GM12878 (cell line): ENCODE measurements around the gene RANBP3.

ENCODE experiments used
- TF ChIP-seq, protein P1 (sequence below), 3 experiments: IDR thresholded peaks in 2 of 3; conservative IDR thresholded peaks in 1 of 3; 2 replicates each; pipeline ENCODE4 v1.5.1; 2011; ENCODE audit warnings: low read depth in 3 of 3, low read length in 3 of 3, mild to moderate bottlenecking in 3 of 3, control low read depth in 2 of 3, moderate library complexity in 2 of 3, inconsistent platforms in 1 of 3, mixed read lengths in 1 of 3; ENCODE audit not compliant: control insufficient read depth in 2 of 3, insufficient read depth in 1 of 3; ENCODE audit errors: extremely low read depth in 1 of 3
- TF ChIP-seq, protein P2 (sequence below): IDR thresholded peaks from 2 replicates; pipeline ENCODE4 v1.6.1; 2012; ENCODE audit warnings: low read depth, low read length, improper control_type of control experiment

DNA sequence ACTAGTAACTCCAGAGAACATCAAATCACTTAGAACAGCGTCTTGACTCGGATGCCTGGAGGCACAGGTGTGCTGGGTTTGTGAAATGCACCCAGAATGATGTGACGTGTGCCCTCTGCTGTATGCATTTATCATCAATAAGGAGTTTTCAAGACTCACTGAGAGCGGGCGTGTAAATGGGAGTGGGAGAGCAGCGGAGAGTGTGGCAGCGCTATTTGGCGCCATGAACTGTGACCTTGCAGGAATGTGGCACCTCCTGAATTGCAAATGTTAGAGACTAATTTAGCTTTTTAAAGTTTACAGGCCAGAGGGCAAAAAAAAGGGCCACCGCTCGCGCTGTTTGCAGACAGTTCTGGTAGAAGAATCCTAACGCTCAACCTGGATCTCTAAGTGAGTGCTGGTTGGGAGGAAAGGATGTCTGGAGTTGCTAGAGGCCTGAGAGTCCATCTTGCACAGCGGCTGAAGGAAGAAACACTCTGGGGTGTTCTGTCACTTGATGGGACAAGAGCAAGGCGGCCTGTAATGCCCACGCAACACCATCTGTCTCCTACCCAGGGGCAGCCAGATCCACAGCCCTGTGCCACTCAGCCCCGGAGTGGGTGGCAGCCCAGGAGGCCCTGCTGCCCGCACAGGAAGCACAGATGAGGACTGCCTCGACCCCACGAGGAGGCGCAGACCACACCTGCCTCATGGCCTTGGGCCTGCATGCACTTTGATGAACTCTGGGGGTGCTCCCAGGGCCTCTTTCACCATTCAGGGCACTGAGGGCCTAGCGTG lies 19.7 kb downstream of the RANBP3 start:
- TF ChIP-seq, protein P1, sequence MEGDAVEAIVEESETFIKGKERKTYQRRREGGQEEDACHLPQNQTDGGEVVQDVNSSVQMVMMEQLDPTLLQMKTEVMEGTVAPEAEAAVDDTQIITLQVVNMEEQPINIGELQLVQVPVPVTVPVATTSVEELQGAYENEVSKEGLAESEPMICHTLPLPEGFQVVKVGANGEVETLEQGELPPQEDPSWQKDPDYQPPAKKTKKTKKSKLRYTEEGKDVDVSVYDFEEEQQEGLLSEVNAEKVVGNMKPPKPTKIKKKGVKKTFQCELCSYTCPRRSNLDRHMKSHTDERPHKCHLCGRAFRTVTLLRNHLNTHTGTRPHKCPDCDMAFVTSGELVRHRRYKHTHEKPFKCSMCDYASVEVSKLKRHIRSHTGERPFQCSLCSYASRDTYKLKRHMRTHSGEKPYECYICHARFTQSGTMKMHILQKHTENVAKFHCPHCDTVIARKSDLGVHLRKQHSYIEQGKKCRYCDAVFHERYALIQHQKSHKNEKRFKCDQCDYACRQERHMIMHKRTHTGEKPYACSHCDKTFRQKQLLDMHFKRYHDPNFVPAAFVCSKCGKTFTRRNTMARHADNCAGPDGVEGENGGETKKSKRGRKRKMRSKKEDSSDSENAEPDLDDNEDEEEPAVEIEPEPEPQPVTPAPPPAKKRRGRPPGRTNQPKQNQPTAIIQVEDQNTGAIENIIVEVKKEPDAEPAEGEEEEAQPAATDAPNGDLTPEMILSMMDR (IDR thresholded peaks at IDR 0.05 in 2 of 3, conservative IDR thresholded peaks at IDR 0.05 in 1 of 3; ENCODE audit: control insufficient read depth in 2 of 3, extremely low read depth in 1 of 3, insufficient read depth in 1 of 3, low read depth in 3 of 3, low read length in 3 of 3), result no peak
- TF ChIP-seq, protein P2, sequence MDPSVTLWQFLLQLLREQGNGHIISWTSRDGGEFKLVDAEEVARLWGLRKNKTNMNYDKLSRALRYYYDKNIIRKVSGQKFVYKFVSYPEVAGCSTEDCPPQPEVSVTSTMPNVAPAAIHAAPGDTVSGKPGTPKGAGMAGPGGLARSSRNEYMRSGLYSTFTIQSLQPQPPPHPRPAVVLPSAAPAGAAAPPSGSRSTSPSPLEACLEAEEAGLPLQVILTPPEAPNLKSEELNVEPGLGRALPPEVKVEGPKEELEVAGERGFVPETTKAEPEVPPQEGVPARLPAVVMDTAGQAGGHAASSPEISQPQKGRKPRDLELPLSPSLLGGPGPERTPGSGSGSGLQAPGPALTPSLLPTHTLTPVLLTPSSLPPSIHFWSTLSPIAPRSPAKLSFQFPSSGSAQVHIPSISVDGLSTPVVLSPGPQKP, result no peak
